Endothelial cell of umbilical vein (primary cell): ENCODE results near the gene ZNF341. TPM values are rescaled to one million over a fixed set of nuclear protein-coding genes. Genes with fewer than 3 reads are reported as not detected.

Source experiments
- BruUV-seq: library from RNA; stranded (reverse); fragments of 400-500 nt; replicated peaks from 2 replicates; lab custom pipeline; 2021; lab: Mats Ljungman, UMichigan
- CTCF ChIA-PET: fragments of 300-600, 350-600 bp; sonication (Branson Sonifier 250); formaldehyde crosslinking; loops from one replicate; lab custom pipeline; 2021; ENCODE audit warnings: antibody characterized with exemption, inconsistent platforms; lab: Charles Lee
- POLR2A ChIA-PET: fragments of 300-600, 350-600 bp; sonication (Branson Sonifier 250); formaldehyde crosslinking; loops from one replicate; lab custom pipeline; 2021; ENCODE audit warnings: antibody characterized with exemption, inconsistent platforms; lab: Charles Lee
- DNase-seq: peaks from one replicate; pipeline ENCODE4 v3.0.0-alpha.2; 2011; ENCODE audit warnings: low read depth, low spot score
- FAIRE-seq: peaks from 2 replicates; lab custom pipeline; 2011; peaks lifted over from hg19 to GRCh38; lab: Jason Lieb, UNC
- H2AFZ ChIP-seq: 2 replicates; pipeline ENCODE4 v1.6.0; 2012; ENCODE audit warnings: low read depth, low read length, control low read depth, inconsistent platforms
- H3K27ac ChIP-seq: 2 replicates; pipeline ENCODE4 v1.5.1; 2011; ENCODE audit warnings: low read depth, mild to moderate bottlenecking, control low read depth, low read length, moderate library complexity; ENCODE audit not compliant: insufficient read depth
- H3K27me3 ChIP-seq, 2 experiments: 2 replicates each; pipeline versions ENCODE4 v1.6.0 to v1.6.1; 2011; ENCODE audit warnings: low read length in 2 of 2, mixed read lengths in 1 of 2; ENCODE audit not compliant: control insufficient read depth in 2 of 2, insufficient read depth in 2 of 2
- H3K36me3 ChIP-seq, 2 experiments: 2 replicates in 1 of 2; 3 replicates in 1 of 2; pipeline ENCODE4 v1.5.1; 2011; ENCODE audit warnings: low read length in 2 of 2, mild to moderate bottlenecking in 1 of 2, moderate library complexity in 1 of 2; ENCODE audit not compliant: control insufficient read depth in 2 of 2, insufficient read depth in 2 of 2; ENCODE audit errors: extremely low read depth in 1 of 2
- H3K4me1 ChIP-seq: 3 replicates; pipeline ENCODE4 v1.5.1; 2011; ENCODE audit warnings: mild to moderate bottlenecking, low read length; ENCODE audit not compliant: control insufficient read depth, insufficient read depth; ENCODE audit errors: extremely low read depth
- H3K4me2 ChIP-seq: 2 replicates; pipeline ENCODE4 v1.6.1; 2011; ENCODE audit warnings: low read length, control low read depth, mixed read lengths; ENCODE audit not compliant: insufficient read depth
- H3K4me3 ChIP-seq, 3 experiments: fragments of 200-600 bp in 1 of 3; sonication (generic), shearing (Covaris generic) in 1 of 3; replicated peaks in 1 of 3; 2 replicates each; pipeline ENCODE4 v1.5.1; 2011 to 2016; ENCODE audit warnings: control low read depth in 3 of 3, low read length in 3 of 3, mild to moderate bottlenecking in 2 of 3, inconsistent platforms in 1 of 3, low read depth in 1 of 3, moderate library complexity in 1 of 3; ENCODE audit not compliant: insufficient read depth in 1 of 3
- H3K79me2 ChIP-seq: 2 replicates; pipeline ENCODE4 v1.6.0; 2012; ENCODE audit warnings: low read length, inconsistent platforms; ENCODE audit not compliant: control insufficient read depth, insufficient read depth
- H3K9ac ChIP-seq: replicated peaks from 2 replicates; pipeline ENCODE3; 2011; ENCODE audit warnings: low read length, control low read depth; ENCODE audit not compliant: insufficient read depth; ENCODE audit errors: extremely low read depth
- H3K9me1 ChIP-seq: replicated peaks from 3 replicates; pipeline ENCODE4 v1.6.0; 2011; ENCODE audit warnings: mild to moderate bottlenecking, low read length; ENCODE audit not compliant: control insufficient read depth, insufficient read depth; ENCODE audit errors: extremely low read depth
- H3K9me3 ChIP-seq: replicated peaks from 2 replicates; pipeline ENCODE4 v1.5.1; 2012; ENCODE audit warnings: low read length, inconsistent platforms; ENCODE audit not compliant: control insufficient read depth, insufficient read depth
- H4K20me1 ChIP-seq: replicated peaks from 2 replicates; pipeline ENCODE3; 2011; ENCODE audit warnings: mild to moderate bottlenecking, low read length; ENCODE audit not compliant: control insufficient read depth, insufficient read depth; ENCODE audit errors: extremely low read depth
- CTCF ChIP-seq, 2 donors: IDR thresholded peaks; 1 replicate in 1 of 2; 2 replicates in 1 of 2; pipeline ENCODE4 v1.5.1; 2011; ENCODE audit warnings: low read length in 2 of 2, mild to moderate bottlenecking in 2 of 2, moderate library complexity in 2 of 2, control low read depth in 1 of 2, inconsistent platforms in 1 of 2, low read depth in 1 of 2; ENCODE audit not compliant: insufficient read depth in 1 of 2; ENCODE audit errors: extremely low read depth in 1 of 2
- EZH2 ChIP-seq: IDR thresholded peaks from 2 replicates; pipeline ENCODE4 v1.6.1; 2012; ENCODE audit warnings: borderline replicate concordance, low read depth, mild to moderate bottlenecking, moderate library complexity, low read length, inconsistent platforms; ENCODE audit not compliant: severe bottlenecking
- FOS ChIP-seq: IDR thresholded peaks from 2 replicates; pipeline ENCODE4 v1.6.1; 2011; ENCODE audit warnings: mild to moderate bottlenecking, low read length, moderate library complexity, borderline replicate concordance; ENCODE audit not compliant: insufficient read depth
- GATA2 ChIP-seq: IDR thresholded peaks from 2 replicates; pipeline ENCODE4 v1.7.0; 2011; ENCODE audit warnings: low read depth, mild to moderate bottlenecking, moderate library complexity, mixed read lengths, low read length; ENCODE audit not compliant: insufficient read length, insufficient read depth
- JUN ChIP-seq: IDR thresholded peaks from 2 replicates; pipeline ENCODE4 v1.6.1; 2011; ENCODE audit warnings: borderline replicate concordance, low read depth; ENCODE audit not compliant: insufficient read length, insufficient read depth
- MAX ChIP-seq: IDR thresholded peaks from 2 replicates; pipeline ENCODE4 v1.6.1; 2011; ENCODE audit not compliant: insufficient read depth, insufficient read length
- MYC ChIP-seq: IDR thresholded peaks from one replicate; pipeline ENCODE4 v1.6.1; 2011; ENCODE audit warnings: mild to moderate bottlenecking, low read depth, low read length
- POLR2A ChIP-seq: IDR thresholded peaks from 2 replicates; pipeline ENCODE4 v1.6.1; 2012; ENCODE audit warnings: low read depth, mild to moderate bottlenecking, control low read depth, low read length
- POLR2AphosphoS5 ChIP-seq: IDR thresholded peaks from 2 replicates; pipeline ENCODE4 v1.6.1; 2012; ENCODE audit warnings: low read depth, mild to moderate bottlenecking, control low read depth, low read length, moderate library complexity; ENCODE audit not compliant: insufficient read depth
- dilution Hi-C: fragments of 300-500 bp; cut with MboI; formaldehyde crosslinking; loops from one replicate; pipeline ENCODE4 v1.15.0; 2019; ENCODE audit warnings: low sequenced_read_pairs; ENCODE audit not compliant: extremely low pct_ligation_motif_present
- intact Hi-C: fragments of 100-400 bp; cut with micrococcal nuclease; formaldehyde crosslinking; loops from one replicate; pipeline ENCODE4 v1.10.0; 2022
- polyA plus RNA-seq, 4 experiments: library from polyadenylated mRNA; depleted of rRNA in 3 of 4; stranded (reverse) in 3 of 4; unstranded in 1 of 4; fragments of >200 nt; gene quantifications; 2 replicates each; pipeline versions ENCODE4 v1.2.1 to v1.2.3, GENCODE V29; 2011 to 2012; ENCODE audit warnings: missing spikeins in 1 of 4
- total RNA-seq: library from RNA; stranded (reverse); gene quantifications from 2 replicates; pipeline ENCODE4 v1.2.3, GENCODE V29; 2021

ZNF341 gene
- total and polyA plus RNA-seq, 2 donors (not counting 3 experiments of a cell fraction or from before 2014, with no cell fraction given), result 4.9 TPM

- TF ChIP-seq MYC (no peak), FOS (no peak), POLR2A (no peak), GATA2 (no peak), MAX (no peak), EZH2 (no peak), JUN (no peak), CTCF (IDR thresholded peaks at IDR 0.05; ENCODE audit: extremely low read depth in 1 of 2, insufficient read depth in 1 of 2, low read depth in 1 of 2, low read length in 2 of 2) (no peak), POLR2AphosphoS5 (no peak)
- intact Hi-C loops, result no loop called here
- Histone ChIP-seq H3K79me2 (peaks cover 96% of the 10 kb centered on the region), H3K27ac (no peak overlapping the region), H3K9me1 (no peaks in the 10 kb centered on the region), H3K27me3 (no peaks in the 10 kb centered on the region), H3K4me3 (no peak overlapping the region), H3K4me1 (peaks cover 23% of the 10 kb centered on the region), H3K4me2 (no peak overlapping the region), H3K9me3 (no peaks in the 10 kb centered on the region), H4K20me1 (peaks cover 24% of the 10 kb centered on the region), H3K36me3 (peaks cover 0 to 4% of the 10 kb centered on the region in 2 experiments), H3K9ac (no peak overlapping the region), H2AFZ (no peak overlapping the region)
- no peak for DNase-seq
- POLR2A ChIA-PET, result no interaction called here
- BruUV-seq, result no TSS peak
- no peak for FAIRE-seq
- CTCF ChIA-PET, result interaction anchor here (0.6 to 1.4 kb wide), 2 partner anchors 10 to 17 kb away, joined by 3 to 5 read pairs; no protein-coding TSS in a partner anchor
- dilution Hi-C loops, result no loop called here
Measured at GRCh38 chr20:33836277-33836676, 104.5 kb downstream of the ZNF341 start.
